Mesenchymal stem cell (in vitro differentiated cells and primary cell): Measurements from ENCODE around the gene B3GAT1.

ENCODE experiments used
- DNase-seq: peaks from one replicate; pipeline ENCODE4 v3.0.0-alpha.2; 2013
- H2AFZ ChIP-seq: one replicate; pipeline ENCODE4 v1.6.1; 2013; ENCODE audit warnings: low read depth, mild to moderate bottlenecking, control low read depth, inconsistent platforms, low read length, moderate library complexity
- H2AK5ac ChIP-seq: 2 replicates; pipeline ENCODE4 v1.6.1; 2013; ENCODE audit warnings: low read length, moderate library complexity, mild to moderate bottlenecking, inconsistent platforms; ENCODE audit not compliant: severe bottlenecking
- H2BK120ac ChIP-seq: one replicate; pipeline ENCODE4 v1.6.1; 2013; ENCODE audit warnings: low read depth, mild to moderate bottlenecking, inconsistent platforms, low read length, moderate library complexity
- H2BK12ac ChIP-seq, 2 experiments: one replicate each; pipeline ENCODE4 v1.6.1; 2013; ENCODE audit warnings: inconsistent platforms in 2 of 2, low read length in 2 of 2, mild to moderate bottlenecking in 2 of 2, moderate library complexity in 2 of 2, control low read depth in 1 of 2
- H2BK15ac ChIP-seq: one replicate; pipeline ENCODE4 v1.6.1; 2013; ENCODE audit warnings: mild to moderate bottlenecking, low read depth, inconsistent platforms; ENCODE audit not compliant: poor library complexity, severe bottlenecking
- H2BK5ac ChIP-seq: 2 replicates; pipeline ENCODE4 v1.6.1; 2013; ENCODE audit warnings: low read depth, mild to moderate bottlenecking, low read length, control low read depth, inconsistent platforms; ENCODE audit not compliant: poor library complexity, severe bottlenecking
- H3K14ac ChIP-seq, 2 experiments: one replicate each; pipeline ENCODE4 v1.6.1; 2013; ENCODE audit warnings: inconsistent platforms in 2 of 2, low read length in 2 of 2, control low read depth in 1 of 2, mild to moderate bottlenecking in 1 of 2, moderate library complexity in 1 of 2
- H3K18ac ChIP-seq, 2 experiments: one replicate each; pipeline ENCODE4 v1.6.1; 2013; ENCODE audit warnings: inconsistent platforms in 2 of 2, low read length in 2 of 2, control low read depth in 1 of 2, low read depth in 1 of 2, mild to moderate bottlenecking in 1 of 2
- H3K23ac ChIP-seq, 2 experiments: one replicate each; pipeline ENCODE4 v1.6.1; 2013; ENCODE audit warnings: inconsistent platforms in 2 of 2, low read length in 2 of 2, mild to moderate bottlenecking in 2 of 2, moderate library complexity in 2 of 2, control low read depth in 1 of 2
- H3K27ac ChIP-seq: 2 replicates; pipeline ENCODE4 v1.5.1; 2013; ENCODE audit warnings: mild to moderate bottlenecking, moderate library complexity, low read length, control low read depth, inconsistent platforms; ENCODE audit not compliant: poor library complexity, severe bottlenecking
- H3K27me3 ChIP-seq, 2 experiments: 2 replicates each; pipeline versions ENCODE4 v1.6.1 to v1.7.0; 2013; ENCODE audit warnings: low read length in 2 of 2, mild to moderate bottlenecking in 2 of 2, moderate library complexity in 2 of 2, control low read depth in 1 of 2, inconsistent platforms in 1 of 2; ENCODE audit not compliant: control insufficient read depth in 1 of 2, insufficient read depth in 1 of 2
- H3K36me3 ChIP-seq, 2 experiments: 2 replicates each; pipeline versions ENCODE4 v1.6.1 to v1.7.0; 2013; ENCODE audit warnings: low read length in 2 of 2, control low read depth in 1 of 2, inconsistent platforms in 1 of 2, low read depth in 1 of 2, mild to moderate bottlenecking in 1 of 2; ENCODE audit not compliant: insufficient read depth in 2 of 2, control insufficient read depth in 1 of 2
- H3K4ac ChIP-seq, 2 experiments: one replicate each; pipeline ENCODE4 v1.6.1; 2013; ENCODE audit warnings: inconsistent platforms in 2 of 2, low read length in 2 of 2, mild to moderate bottlenecking in 2 of 2, moderate library complexity in 2 of 2, control low read depth in 1 of 2, low read depth in 1 of 2
- H3K4me1 ChIP-seq: 2 replicates; pipeline ENCODE4 v1.6.1; 2013; ENCODE audit warnings: low read depth, low read length, control low read depth; ENCODE audit not compliant: control insufficient read depth, insufficient read depth
- H3K4me2 ChIP-seq: 2 replicates; pipeline ENCODE4 v1.6.1; 2013; ENCODE audit warnings: low read length, mild to moderate bottlenecking, inconsistent platforms; ENCODE audit not compliant: poor library complexity, severe bottlenecking
- H3K4me3 ChIP-seq, 2 experiments: 2 replicates each; pipeline versions ENCODE4 v1.5.1 to v1.7.0; 2013; ENCODE audit warnings: low read length in 2 of 2, mild to moderate bottlenecking in 2 of 2, control low read depth in 1 of 2, low read depth in 1 of 2; ENCODE audit not compliant: insufficient read depth in 1 of 2
- H3K79me1 ChIP-seq: replicated peaks from 2 replicates; pipeline ENCODE4 v1.6.1; 2013; ENCODE audit warnings: mild to moderate bottlenecking, control low read depth, low read length, inconsistent platforms; ENCODE audit not compliant: poor library complexity, severe bottlenecking
- H3K9ac ChIP-seq: 2 replicates; pipeline ENCODE4 v1.7.0; 2013; ENCODE audit warnings: mild to moderate bottlenecking, low read length, moderate library complexity
- H3K9me3 ChIP-seq: 2 replicates; pipeline ENCODE4 v1.7.0; 2013; ENCODE audit warnings: mild to moderate bottlenecking, low read length; ENCODE audit not compliant: control insufficient read depth
- H4K8ac ChIP-seq: one replicate; pipeline ENCODE4 v1.6.1; 2013; ENCODE audit warnings: inconsistent platforms, mild to moderate bottlenecking, low read length, moderate library complexity
- H4K91ac ChIP-seq: one replicate; pipeline ENCODE4 v1.6.1; 2013; ENCODE audit warnings: mild to moderate bottlenecking, low read length, inconsistent platforms
- WGBS: methylation state at CpG from one replicate; pipeline ENCODE4 v1.1.7; 2013; ENCODE audit warnings: mixed read lengths; 5-methylcytosine and 5-hydroxymethylcytosine counted together

The B3GAT1 gene

GRCh38 chr11:134413826-134414731 is 2.0 kb upstream of the B3GAT1 start:
- no peak overlapping the region for H2BK120ac ChIP-seq
- no peak overlapping the region for H2BK15ac ChIP-seq
- H3K23ac ChIP-seq: no peak overlapping the region
- H3K4me2 ChIP-seq: no peak overlapping the region
- H2AFZ ChIP-seq: no peak overlapping the region
- H4K91ac ChIP-seq: no peak overlapping the region
- no peak overlapping the region for H3K18ac ChIP-seq
- H4K8ac ChIP-seq: no peak overlapping the region
- H3K4me3 ChIP-seq: no peak overlapping the region
- H3K4me1 ChIP-seq: peaks cover 12% of the 10 kb centered on the region
- H2BK12ac ChIP-seq: no peak overlapping the region
- 38% methylated on average over 17 of the region's 18 CpGs for WGBS
- H2AK5ac ChIP-seq: no peak overlapping the region
- H3K27me3 ChIP-seq: peaks cover 54 to 68% of the 10 kb centered on the region in 2 experiments
- H3K27ac ChIP-seq: no peak overlapping the region
- no peak overlapping the region for H3K14ac ChIP-seq
- H2BK5ac ChIP-seq: no peak overlapping the region
- no peak overlapping the region for H3K4ac ChIP-seq
- DNase-seq: no peak
- no peak overlapping the region for H3K9ac ChIP-seq
- no peaks in the 10 kb centered on the region for H3K9me3 ChIP-seq
- no peaks in the 10 kb centered on the region for H3K36me3 ChIP-seq
- no peaks in the 10 kb centered on the region for H3K79me1 ChIP-seq

GRCh38 chr11:134413043-134413825 is 1.2 kb upstream of the B3GAT1 start:
- Histone ChIP-seq H3K18ac (no peak overlapping the region), H3K27me3 (peaks cover 55 to 72% of the 10 kb centered on the region in 2 experiments), H3K4me3 (no peak overlapping the region), H2BK12ac (no peak overlapping the region), H3K9me3 (no peaks in the 10 kb centered on the region), H4K91ac (no peak overlapping the region), H2BK15ac (no peak overlapping the region), H2BK120ac (no peak overlapping the region), H2AFZ (no peak overlapping the region), H3K4ac (no peak overlapping the region), H3K23ac (no peak overlapping the region), H3K9ac (no peak overlapping the region), H3K4me1 (peaks cover 12% of the 10 kb centered on the region), H2AK5ac (no peak overlapping the region), H4K8ac (no peak overlapping the region), H3K79me1 (no peaks in the 10 kb centered on the region), H2BK5ac (no peak overlapping the region), H3K36me3 (no peaks in the 10 kb centered on the region), H3K4me2 (no peak overlapping the region), H3K27ac (no peak overlapping the region), H3K14ac (no peak overlapping the region)
- no peak for DNase-seq
- WGBS: 8% methylated on average over 21 of the region's 22 CpGs

- Histone ChIP-seq H2BK120ac (no peak overlapping the region), H2AK5ac (no peak overlapping the region), H2BK5ac (no peak overlapping the region), H3K4me1 (peaks cover 12% of the 10 kb centered on the region), H3K9ac (no peak overlapping the region), H4K8ac (no peak overlapping the region), H3K4me2 (no peak overlapping the region), H3K14ac (no peak overlapping the region), H3K27me3 (peaks cover 55 to 69% of the 10 kb centered on the region in 2 experiments), H3K4ac (no peak overlapping the region), H3K79me1 (no peaks in the 10 kb centered on the region), H2BK12ac (no peak overlapping the region), H3K18ac (no peak overlapping the region), H2AFZ (no peak overlapping the region), H2BK15ac (no peak overlapping the region), H4K91ac (no peak overlapping the region), H3K36me3 (no peaks in the 10 kb centered on the region), H3K4me3 (no peak overlapping the region), H3K9me3 (no peaks in the 10 kb centered on the region), H3K23ac (no peak overlapping the region), H3K27ac (no peak overlapping the region)
- WGBS: 93% methylated on average over 3 of the region's 5 CpGs
- DNase-seq: no peak
Measured at GRCh38 chr11:134410766-134411165, 1.3 kb downstream of the B3GAT1 start.
